HG03159 (cell line): Measurements from ENCODE around the gene NFE2L3.
A peak's percentile ranks its signal among the peaks of the same experiment; 100 is the strongest.
"Not testable (repeated sequence)": the region's sequence is repeated elsewhere in the genome, so short reads cannot be mapped to it uniquely, and the experiment has no call there.

Experiments
- ATAC-seq: cut with Tn5 transposase; IDR thresholded peaks from one replicate; pipeline ENCODE4 v1.9.1; 2021; ENCODE audit warnings: mild to moderate bottlenecking, moderate library complexity; ENCODE audit not compliant: unreplicated experiment

Gene NFE2L3

DNA sequence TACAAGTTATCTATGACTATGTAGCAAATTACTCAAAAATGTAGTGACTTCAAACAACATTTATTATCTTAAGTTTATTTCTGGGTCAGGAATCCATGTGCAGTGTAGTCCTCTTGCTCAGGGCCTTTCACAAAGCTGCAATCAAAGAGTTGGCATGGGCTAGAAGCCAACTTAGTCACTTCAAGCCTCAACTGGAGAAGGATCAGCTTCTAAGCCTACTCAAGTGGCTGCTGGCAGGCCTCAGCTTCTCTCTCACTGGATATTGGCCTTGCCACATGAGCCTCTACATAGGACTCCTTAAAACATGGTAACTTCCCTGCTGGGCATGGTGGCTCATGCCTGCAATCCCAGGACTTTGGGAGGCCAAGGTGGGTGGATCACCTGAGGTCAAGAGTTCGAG, 5.0 kb upstream of the NFE2L3 start:
- no peak for ATAC-seq

DNA sequence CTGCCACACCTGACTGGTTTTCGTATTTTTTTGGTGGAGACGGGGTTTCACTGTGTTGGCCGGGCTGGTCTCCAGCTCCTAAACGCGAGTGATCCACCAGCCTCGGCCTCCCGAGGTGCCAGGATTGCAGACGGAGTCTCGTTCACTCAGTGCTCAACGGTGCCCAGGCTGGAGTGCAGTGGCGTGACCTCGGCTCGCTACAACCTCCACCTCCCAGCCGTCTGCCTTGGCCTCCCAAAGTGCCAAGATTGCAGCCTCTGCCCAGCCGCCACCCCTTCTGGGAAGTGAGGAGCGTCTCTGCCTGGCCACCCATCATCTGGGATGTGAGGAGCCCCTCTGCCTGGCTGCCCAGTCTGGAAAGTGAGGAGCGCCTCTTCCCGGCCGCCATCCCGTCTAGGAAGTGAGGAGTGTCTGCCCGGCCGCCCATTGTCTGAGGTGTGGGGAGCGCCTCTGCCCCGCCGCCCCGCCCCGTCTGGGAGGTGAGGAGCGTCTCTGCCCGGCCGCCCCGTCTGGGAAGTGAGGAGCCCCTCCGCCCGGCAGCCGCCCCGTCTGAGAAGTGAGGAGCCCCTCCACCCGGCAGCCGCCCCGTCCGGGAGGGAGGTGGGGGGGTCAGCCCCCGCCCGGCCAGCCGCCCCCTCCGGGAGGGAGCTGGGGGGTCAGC, 4.2 kb upstream of the NFE2L3 start:
- not testable (repeated sequence) for ATAC-seq

DNA sequence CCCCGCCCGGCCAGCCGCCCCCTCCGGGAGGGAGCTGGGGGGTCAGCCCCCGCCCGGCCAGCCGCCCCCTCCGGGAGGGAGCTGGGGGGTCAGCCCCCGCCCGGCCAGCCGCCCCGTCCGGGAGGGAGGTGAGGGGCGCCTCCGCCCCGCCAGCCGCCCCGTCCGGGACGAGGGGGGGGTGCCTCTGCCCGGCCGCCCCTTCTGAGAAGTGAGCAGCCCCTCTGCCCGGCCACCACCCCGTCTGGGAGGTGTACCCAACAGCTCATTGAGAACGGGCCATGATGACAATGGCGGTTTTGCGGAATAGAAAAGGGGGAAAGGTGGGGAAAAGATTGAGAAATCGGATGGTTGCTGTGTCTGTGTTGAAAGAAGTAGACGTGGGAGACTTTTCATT, 3.7 kb upstream of the NFE2L3 start:
- ATAC-seq, result not testable (repeated sequence)

DNA sequence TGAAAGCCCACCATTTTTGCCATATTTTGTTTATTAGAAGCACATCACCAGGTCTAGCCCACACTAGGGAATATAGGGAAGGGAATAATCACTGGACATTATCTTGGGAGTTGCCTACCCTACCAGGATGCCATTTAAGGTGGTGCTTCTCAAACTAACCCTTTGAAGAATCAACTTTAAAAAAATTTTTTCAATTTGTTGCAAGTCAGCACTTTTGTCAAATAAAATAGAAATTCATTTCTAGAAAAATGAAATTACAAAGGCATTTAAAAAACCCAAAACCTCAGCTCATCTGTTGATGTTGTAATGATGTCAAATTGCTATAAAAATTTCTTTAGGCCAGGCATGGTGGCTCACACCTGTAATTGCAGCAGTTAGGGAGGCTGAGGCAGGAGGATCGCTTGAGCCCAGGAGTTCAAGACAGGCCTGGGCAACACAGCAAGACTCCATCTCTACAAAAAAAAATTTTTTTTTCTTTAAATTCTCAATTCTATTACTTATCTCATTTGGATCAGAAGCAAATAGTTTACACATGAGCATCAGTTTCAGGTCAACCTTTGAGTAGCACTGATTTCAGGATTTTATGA, 2.5 kb upstream of the NFE2L3 start:
- ATAC-seq, result no peak

DNA sequence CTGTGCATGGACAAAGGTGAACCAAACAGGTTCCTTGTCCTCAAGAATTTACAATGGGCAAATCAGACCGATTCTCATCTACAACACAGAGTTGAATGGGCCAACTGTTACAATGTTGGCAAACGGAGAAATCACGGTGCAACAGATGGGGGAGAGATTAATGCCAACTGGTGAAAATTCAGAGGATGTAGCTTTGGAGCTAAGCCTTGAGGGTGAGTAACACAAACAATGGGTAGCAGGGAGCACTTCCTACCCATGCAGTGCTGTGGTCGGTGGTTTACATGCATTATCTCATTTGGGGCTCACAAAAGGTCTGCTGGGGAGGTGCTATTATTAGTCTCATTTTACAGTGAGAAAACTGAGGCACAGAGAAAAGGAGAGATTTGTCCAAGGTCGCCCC, 902 bp upstream of the NFE2L3 start:
- ATAC-seq, result no peak

DNA sequence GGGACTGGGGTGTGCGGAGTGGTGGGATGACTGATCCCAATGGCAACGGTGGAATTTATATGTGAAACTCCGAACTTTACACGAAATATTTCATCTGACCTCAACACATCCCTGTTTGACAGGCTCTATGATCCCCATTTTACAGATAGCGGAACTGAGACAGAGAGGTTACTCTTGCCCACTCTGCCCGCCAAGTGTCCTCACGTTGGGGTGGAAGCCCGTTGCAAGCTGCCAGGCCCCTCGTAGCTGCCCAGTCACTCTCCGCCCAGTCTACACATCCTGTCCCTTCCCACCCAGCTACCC, 397 bp upstream of the NFE2L3 start:
- no peak for ATAC-seq

DNA sequence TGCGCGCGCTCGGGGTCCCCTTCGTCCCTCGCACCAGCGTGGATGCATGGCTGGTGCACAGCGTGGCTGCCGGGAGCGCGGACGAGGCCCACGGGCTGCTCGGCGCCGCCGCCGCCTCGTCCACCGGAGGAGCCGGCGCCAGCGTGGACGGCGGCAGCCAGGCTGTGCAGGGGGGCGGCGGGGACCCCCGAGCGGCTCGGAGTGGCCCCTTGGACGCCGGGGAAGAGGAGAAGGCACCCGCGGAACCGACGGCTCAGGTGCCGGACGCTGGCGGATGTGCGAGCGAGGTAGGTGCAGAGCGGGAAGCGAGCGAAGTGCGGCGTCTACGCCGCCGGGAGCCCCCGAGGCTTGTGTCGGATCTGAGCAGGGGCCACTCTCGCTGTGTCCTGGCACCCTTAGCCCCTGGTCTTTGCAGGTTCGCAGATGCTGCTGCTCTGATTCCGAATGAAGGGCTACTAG, 813 bp downstream of the NFE2L3 start:
- peak; percentile 28 for ATAC-seq

DNA sequence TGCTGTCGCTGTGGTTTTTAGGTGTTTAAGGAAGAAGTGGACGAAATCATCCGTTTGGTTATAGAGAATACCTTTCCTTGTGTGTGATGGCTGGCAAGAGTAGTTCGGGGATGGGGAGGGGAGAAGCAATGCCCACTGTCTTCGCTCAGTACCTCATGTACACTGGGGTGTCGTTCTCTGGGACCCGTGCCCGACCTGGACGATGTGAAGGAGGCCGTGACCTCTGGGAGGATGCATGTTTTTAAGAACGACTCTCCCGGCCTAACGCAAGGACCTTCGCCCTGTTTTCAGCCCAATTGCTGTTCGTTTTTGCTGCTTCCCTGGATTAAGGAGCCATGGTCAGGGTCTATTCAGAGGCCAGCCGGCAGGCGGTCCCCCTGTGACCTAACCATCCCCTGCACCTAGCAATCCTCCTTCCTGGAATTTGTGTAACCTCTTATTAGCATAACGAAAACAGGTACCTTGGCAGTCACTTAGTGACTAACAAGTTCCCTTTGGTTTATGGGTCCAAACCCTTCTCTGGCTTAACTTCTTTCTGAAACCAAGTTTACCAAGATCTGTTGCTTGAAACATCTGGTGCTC, 1.3 kb downstream of the NFE2L3 start:
- ATAC-seq, result no peak

DNA sequence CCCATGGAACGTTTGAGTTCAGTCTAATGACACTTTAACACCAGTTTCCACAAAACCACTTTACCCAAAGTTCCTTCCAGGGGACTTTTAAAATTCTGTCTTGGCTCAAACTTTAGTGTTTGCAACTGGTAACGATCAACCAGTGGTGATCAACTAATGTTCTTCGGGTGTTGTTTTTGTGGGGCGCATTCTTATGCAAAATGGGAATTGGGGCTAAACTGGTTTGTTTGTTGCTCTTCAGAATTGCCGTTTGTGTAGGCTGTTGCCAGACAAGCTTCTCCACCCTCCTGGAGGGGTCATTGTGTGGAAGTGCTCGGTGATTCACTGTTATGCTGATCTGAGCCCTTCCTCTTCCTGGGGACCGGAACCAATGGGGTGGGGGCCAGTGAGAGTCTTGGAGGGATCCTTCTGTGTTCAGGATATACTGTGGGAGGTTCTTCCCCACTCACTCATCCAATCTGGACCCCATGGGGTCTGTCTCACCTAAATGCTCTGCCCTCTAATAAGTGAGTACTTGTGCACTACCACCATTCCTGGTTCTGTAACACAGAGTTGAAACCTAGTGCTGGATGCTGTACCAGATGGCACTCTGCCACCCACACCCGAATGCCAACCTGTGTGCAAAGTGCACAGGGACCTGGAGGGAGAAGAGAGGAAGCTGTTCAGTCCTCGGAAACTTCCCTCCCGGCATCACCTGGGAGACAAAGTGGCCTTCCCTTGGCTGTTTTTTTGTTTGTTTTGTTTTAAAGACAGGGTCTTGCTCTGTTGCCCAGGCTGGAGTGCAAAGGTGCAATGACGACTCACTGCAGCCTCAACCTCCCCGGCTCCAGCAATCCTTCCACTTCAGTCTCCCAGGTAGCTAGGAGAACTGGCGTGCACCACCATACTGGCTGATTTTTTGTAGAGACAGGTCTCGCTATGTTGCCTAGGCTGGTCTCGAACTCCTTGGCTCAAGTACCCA, 2.1 kb downstream of the NFE2L3 start:
- ATAC-seq, result no peak

DNA sequence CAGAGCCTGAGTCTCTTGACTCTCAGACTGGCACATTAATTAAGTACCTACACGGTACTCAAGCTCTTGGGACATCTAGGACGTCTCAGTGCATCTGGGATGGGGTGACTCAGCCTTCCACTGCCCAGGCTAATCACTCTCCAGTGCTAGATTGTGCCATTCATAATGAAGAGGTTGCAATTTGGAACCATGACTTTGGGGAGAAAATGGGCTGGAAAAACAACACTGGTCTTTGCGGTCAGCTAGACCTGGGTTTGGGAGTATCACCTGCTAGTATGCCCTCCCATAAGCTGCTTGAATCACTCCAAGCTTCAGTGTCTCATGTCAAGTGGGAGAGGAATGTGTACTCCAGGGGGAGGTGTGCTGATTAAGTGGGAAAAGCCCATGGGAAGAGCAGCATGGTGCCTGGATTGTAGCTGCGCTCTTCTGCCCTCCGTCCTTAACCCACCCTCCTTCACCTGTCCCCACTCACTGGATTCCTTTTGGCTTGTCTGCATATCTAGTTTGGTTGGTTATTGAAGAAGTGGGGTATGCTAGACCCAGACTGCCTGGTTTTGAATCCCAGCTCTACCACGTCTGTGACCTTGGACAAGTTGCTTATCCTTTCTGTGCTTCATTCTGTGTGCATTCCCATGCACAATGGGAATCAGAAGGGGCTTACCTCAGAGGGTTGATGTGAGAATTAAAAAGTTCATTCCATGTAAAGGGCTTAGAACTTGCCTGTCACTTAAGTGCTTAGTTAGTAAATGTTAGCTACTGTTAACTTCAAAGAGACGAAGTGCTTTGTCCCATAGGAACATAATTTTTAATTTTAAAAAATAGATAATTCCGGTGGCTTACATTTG, 3.8 kb downstream of the NFE2L3 start:
- no peak for ATAC-seq

DNA sequence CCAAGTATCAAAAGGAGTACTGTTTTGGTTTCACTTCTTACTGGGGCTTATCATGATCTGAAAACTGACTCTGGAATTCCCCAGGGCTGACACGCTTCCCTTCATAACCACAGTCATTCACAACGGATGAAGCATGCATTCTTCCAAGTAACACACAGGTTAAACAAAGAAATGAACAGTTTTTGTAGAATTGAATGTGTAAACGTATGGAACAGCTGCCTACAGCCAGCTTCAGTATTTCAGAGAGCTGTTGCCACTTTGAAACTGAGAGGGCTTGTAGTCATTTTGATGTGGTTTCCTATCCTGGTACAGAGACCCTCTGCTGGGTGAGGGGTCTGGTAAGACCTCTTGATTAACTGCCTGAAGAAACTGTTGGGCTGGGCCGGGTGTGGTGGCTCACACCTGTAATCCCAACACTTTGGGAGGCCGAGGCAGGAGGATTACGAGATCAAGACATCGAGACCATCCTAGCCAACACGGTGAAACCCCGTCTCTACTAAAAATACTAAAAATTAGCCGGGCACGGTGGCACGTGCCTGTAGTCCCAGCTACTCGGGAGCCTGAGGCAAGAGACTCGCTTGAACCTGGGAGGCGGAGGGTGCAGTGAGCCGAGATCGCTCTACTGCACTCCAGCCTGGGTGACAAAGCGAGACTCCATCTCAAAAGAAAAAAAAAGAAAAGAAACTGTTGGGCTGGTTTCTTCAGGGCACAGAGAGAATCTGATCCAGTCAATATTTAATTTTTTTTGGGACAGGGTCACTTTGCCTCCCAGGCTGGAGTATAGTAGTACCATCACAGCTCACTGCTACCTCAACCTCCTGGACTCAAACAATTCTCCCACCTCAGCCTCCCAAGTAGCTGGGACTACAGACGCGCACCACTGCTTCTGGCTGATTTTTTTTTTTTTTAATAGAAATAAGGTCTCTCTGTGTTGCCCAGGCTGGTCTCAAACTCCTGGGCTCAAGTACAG, 4.7 kb downstream of the NFE2L3 start:
- no peak for ATAC-seq

DNA sequence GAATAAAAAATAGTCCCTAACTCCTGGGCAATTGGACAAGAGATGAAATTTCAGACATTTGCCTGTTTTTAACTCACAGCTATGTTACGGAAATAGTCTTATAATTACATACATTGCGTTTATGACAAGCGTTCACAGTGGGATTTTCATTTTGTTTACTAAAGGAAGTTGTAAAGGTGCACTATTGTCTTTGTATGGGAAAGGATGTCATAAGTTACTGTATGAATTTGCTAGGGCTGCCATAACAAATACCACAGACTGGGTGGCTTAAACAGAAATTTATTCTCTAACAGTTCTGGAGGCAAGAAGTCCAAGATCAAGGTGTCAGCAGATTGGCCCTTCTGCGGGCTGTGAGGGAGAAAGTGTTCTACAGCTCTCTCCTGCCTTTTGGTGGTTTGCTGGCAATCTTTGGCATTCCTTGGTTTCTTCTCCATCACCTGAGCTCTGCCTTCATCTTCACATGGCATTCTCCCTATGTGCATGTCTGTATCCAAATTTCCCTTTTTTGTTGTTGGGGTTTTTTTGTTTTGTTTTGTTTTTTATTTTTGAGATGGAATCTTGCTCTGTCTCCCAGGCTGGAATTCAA, 5.6 kb downstream of the NFE2L3 start:
- ATAC-seq, result no peak

DNA sequence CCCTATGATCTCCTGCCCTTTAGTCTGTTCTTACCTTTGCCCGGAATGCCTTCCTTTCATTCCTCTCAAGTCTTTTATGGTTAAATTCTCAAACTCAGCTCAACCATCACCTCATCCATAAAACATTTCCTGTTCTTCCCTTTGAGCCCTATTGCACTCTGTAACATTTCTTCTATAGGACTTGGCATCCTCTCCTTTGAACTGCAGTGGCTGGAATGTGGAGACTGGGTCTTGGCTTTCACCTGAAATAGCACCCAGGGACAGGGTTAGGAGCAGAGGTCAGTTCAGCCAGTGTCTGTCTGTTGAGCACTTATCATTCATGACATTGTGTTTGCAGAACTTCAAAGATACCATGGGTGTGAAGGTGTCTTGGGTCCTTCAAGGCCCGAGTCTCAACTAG, 7.2 kb downstream of the NFE2L3 start:
- ATAC-seq, result no peak

DNA sequence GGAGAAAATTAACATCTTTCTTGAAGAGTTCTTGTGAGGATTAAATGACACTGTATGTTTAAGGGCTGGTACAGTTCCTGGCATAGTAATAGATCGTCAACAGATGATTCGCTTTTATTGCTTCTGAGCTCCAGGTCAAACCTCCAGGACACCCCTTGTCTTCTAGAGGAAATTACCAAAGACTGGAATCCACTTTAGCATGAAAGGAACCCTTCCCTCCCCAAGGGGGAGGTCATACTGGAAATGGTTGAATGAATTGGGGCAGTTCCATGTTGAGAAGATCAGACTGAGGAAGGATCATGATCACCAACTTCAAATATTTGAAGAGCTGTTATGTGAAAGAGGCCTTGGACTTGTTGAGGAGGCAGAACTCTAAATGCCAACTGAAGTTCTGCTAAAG, 8.9 kb downstream of the NFE2L3 start:
- no peak for ATAC-seq

DNA sequence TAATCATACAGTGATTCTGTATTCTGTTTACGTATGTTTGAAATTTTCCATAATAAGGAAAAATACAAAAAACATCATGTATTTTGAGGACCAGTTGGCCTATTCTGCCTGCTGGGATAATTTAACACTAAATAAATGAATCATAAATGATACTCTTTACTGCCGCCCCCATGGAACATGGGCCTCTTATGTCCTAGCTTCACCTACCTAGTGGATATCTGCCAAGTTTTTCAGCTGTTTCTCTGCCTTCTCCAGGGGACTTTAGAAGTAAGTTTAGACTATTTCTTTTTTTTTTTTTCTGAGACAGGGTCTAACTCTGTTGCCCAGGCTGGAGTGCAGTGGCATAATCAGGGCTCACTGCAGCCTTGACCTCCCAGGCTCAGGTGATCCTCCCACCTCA, 10.4 kb downstream of the NFE2L3 start:
- no peak for ATAC-seq

DNA sequence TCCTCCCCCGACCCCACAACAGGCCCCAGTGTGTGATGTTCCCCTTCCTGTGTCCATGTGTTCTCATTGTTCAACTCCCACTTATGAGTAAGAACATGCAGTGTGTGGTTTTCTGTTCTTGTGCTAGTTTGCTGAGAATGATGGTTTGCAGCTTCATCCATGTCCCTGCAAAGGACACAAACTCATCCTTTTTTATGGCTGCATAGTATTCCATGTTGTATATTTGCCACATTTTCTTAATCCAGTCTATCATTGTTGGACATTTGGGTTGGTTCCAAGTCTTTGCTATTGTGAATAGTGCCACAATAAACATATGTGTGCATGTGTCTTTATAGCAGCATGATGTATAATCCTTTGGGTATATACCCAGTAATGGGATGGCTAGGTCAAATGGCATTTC, 11.8 kb downstream of the NFE2L3 start:
- not testable (repeated sequence) for ATAC-seq

DNA sequence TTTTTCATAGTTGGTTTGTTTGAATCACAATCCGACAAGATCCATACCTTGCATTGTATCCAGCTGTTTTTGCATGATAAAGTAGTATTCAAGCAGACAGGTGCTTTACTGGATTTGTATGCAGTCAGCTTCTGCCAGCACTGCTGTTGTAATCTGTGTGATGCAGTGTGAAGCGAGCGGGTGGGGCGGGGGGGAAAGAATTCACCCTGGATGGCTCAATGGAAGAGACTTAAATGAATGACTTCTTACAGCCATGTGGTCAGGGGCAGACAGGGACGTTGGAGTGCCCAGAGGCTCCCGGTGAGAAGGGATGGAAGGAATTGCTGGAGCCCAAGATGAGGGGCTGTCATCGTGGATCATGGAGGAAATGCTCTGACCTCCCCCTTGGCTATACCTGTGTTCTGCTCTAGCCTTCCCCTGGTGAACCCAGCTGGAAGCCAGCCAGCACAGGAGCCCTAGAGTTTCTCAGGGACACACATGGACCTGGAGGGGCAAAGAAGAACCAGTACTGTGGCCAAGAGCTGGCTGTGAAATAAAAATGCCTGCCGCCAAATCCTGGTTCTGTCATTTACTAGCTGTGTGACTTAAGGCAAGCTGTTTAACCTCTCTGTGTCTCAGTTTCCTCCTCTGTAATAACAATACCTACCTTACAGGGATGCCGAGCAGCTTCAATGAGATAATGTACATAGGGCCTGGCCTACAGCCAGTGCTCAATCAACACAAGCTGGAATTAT, 14.1 kb downstream of the NFE2L3 start:
- no peak for ATAC-seq

DNA sequence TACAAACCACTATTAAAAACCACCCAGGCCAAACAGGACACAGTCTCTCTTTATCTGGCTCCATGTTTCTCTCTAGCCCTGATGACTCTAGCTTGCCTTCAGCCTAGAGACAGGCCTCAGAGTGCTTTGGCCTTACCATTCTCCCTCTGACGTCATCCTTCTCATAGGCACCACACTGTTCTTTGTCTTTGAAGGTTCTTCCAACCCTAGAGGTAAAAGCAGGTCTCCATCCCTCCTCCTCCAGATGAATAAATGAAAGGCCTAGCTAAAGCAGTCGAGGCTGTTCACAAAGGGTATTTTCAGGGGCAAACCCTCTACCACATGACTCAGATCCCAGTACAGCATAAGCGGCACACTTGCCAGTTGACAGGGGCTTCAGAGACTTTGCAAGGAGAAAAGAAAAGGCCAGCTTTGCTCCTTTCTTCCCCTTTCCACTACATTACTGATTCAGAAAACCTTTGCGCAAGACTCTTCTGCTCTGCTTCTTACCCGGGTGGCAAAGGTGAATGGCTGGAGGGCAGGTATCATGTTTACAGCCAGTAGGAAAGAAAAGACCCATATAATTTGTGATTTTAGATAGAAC, 14.8 kb downstream of the NFE2L3 start:
- ATAC-seq, result peak; percentile 27
